Esophagus muscularis mucosa (tissue), 4 donors: ENCODE measurements around the gene DNAJB1. TPM values are rescaled to one million over a fixed set of nuclear protein-coding genes. Genes with fewer than 3 reads are reported as not detected.
A peak's percentile ranks its signal among the peaks of the same experiment; 100 is the strongest.

Experiments
- DNase-seq: peaks from one replicate; pipeline ENCODE4 v3.0.0-alpha.2; 2017; ENCODE audit errors: extremely low spot score
- H3K27ac ChIP-seq, 4 donors: fragments of 200-600 bp; sonication (generic); replicated peaks in 1 of 4; 1 replicate in 3 of 4; 2 replicates in 1 of 4; pipeline ENCODE4 v1.5.1; 2016 to 2019; ENCODE audit warnings: mild to moderate bottlenecking in 1 of 4
- H3K27me3 ChIP-seq, 4 donors: fragments of 200-600 bp; sonication (generic); one replicate each; pipeline versions ENCODE4 v1.5.1 to v1.6.0; 2016 to 2019
- H3K36me3 ChIP-seq, 4 donors: fragments of 200-600 bp; sonication (generic); one replicate each; pipeline ENCODE4 v1.5.1; 2016 to 2019
- H3K4me1 ChIP-seq, 4 donors: fragments of 200-600 bp; sonication (generic); one replicate each; pipeline ENCODE4 v1.5.1; 2016 to 2019
- H3K4me3 ChIP-seq, 4 donors: fragments of 200-600 bp; sonication (generic); 1 replicate in 2 of 4; 2 replicates in 2 of 4; pipeline ENCODE4 v1.5.1; 2016 to 2019; ENCODE audit warnings: mild to moderate bottlenecking in 4 of 4, moderate library complexity in 1 of 4
- H3K9me3 ChIP-seq, 4 donors: fragments of 200-600 bp; sonication (generic); 1 replicate in 3 of 4; 2 replicates in 1 of 4; pipeline ENCODE4 v1.5.1; 2016 to 2019
- CTCF ChIP-seq, 3 experiments: fragments of 200-600 bp in 2 of 3; fragments of 450-650 bp in 1 of 3; sonication (generic) in 2 of 3; IDR thresholded peaks; one replicate each; pipeline ENCODE4 v1.5.1; 2017 to 2019; ENCODE audit warnings: antibody characterized with exemption in 3 of 3, mild to moderate bottlenecking in 2 of 3, moderate library complexity in 1 of 3
- EP300 ChIP-seq: sonication (generic); formaldehyde crosslinking; IDR thresholded peaks from one replicate; pipeline ENCODE4 v1.6.1; 2017; ENCODE audit warnings: antibody characterized with exemption
- POLR2A ChIP-seq: fragments of 450-650 bp; IDR thresholded peaks from one replicate; pipeline ENCODE4 v1.6.1; 2017; ENCODE audit warnings: antibody characterized with exemption, moderate library complexity, mild to moderate bottlenecking, low read depth
- POLR2AphosphoS5 ChIP-seq, 2 donors: sonication (generic); formaldehyde crosslinking; IDR thresholded peaks; one replicate each; pipeline ENCODE4 v1.6.1; 2017; ENCODE audit warnings: antibody characterized with exemption in 2 of 2
- WGBS: methylation state at CpG from one replicate; pipeline ENCODE4 v1.1.5; 2018; 5-methylcytosine and 5-hydroxymethylcytosine counted together
- intact Hi-C: fragments of 100-400 bp; cut with DNase I; formaldehyde crosslinking; loops from one replicate; pipeline ENCODE4 v1.15.1; 2023
- total RNA-seq, 4 donors: library from RNA; depleted of rRNA; stranded (reverse); fragments of >200 nt; gene quantifications; one replicate each; pipeline versions ENCODE4 v1.1.0 to v1.2.1, GENCODE V29; 2016

Gene DNAJB1
- total RNA-seq, 4 donors from 2014 or later = 50.3 to 102 (median 86.3) TPM

- Histone ChIP-seq H3K27me3 (peaks cover 0 to 34% (median 9%) of the 10 kb centered on the region in 4 donors), H3K36me3 (peaks cover 32 to 45% (median 41%) of the 10 kb centered on the region in 4 donors), H3K4me1 (peaks cover 29 to 69% (median 63%) of the 10 kb centered on the region in 4 donors), H3K4me3 (peak overlapping the region in 1 of 4 donors; percentile 9), H3K27ac (peak overlapping the region in 1 of 4 donors; percentile 59), H3K9me3 (no peaks in the 10 kb centered on the region)
- TF ChIP-seq CTCF (IDR thresholded peaks at IDR 0.05) (no peak), POLR2A (no peak), POLR2AphosphoS5 (IDR thresholded peaks at IDR 0.05) (no peak), EP300 (no peak)
- no peak for DNase-seq
- WGBS = 63% methylated on average over 21 of the region's 53 CpGs
- intact Hi-C loops = loop anchor here (5.0 to 10.0 kb wide), 2 partner anchors 42 to 329 kb away; partner anchors contain the start of gene PKN1
Observed at GRCh38 chr19:14473978-14474578, 44.1 kb downstream of the DNAJB1 start.

- TF ChIP-seq CTCF (IDR thresholded peaks at IDR 0.05) (no peak), EP300 (no peak), POLR2AphosphoS5 (IDR thresholded peaks at IDR 0.05) (no peak), POLR2A (no peak)
- H3K4me1 ChIP-seq = peaks cover 29 to 69% (median 62%) of the 10 kb centered on the region in 4 donors
Observed at GRCh38 chr19:14473073-14473977, 44.9 kb downstream of the DNAJB1 start.

GRCh38 chr19:14472202-14472938, 45.8 kb downstream of the DNAJB1 start:
- Histone ChIP-seq H3K36me3 (peaks cover 38 to 45% (median 42%) of the 10 kb centered on the region in 4 donors), H3K4me3 (peak overlapping the region; percentile 28 to 49 (median 35)), H3K9me3 (no peaks in the 10 kb centered on the region), H3K27ac (peak overlapping the region in 1 of 4 donors; percentile 42), H3K27me3 (peaks cover 0 to 34% (median 9%) of the 10 kb centered on the region in 4 donors), H3K4me1 (peaks cover 29 to 60% (median 55%) of the 10 kb centered on the region in 4 donors)
- WGBS = 21% methylated on average over 27 of the region's 66 CpGs
- intact Hi-C loops = loop anchor here (5.0 to 10.0 kb wide), 2 partner anchors 40 to 328 kb away; partner anchors contain the start of gene PKN1
- TF ChIP-seq POLR2A (no peak), CTCF (IDR thresholded peaks at IDR 0.05) (peak in 2 of 3 experiments; percentile 94 to 98), EP300 (no peak), POLR2AphosphoS5 (IDR thresholded peaks at IDR 0.05) (peak; percentile 52 to 66)
- peak; percentile 94 for DNase-seq

More at GRCh38 chr19:14473073-14473977, 44.9 kb downstream of the DNAJB1 start:
- DNase-seq = no peak
- Histone ChIP-seq H3K4me3 (peak overlapping the region in 2 of 4 donors; percentile 9 to 14), H3K36me3 (peaks cover 36 to 45% (median 40%) of the 10 kb centered on the region in 4 donors), H3K9me3 (no peaks in the 10 kb centered on the region), H3K27ac (no peak overlapping the region), H3K27me3 (peaks cover 0 to 34% (median 9%) of the 10 kb centered on the region in 4 donors)
- intact Hi-C loops = loop anchor here (5.0 to 10.0 kb wide), 2 partner anchors 41 to 329 kb away; partner anchors contain the start of gene PKN1
- WGBS = 63% methylated on average over 19 of the region's 97 CpGs
